ENCODE results near the gene CTIF. TPM values are rescaled to one million over a fixed set of nuclear protein-coding genes. Genes with fewer than 3 reads are reported as not detected.
A peak's percentile ranks its signal among the peaks of the same experiment; 100 is the strongest.

CTIF gene
- total RNA-seq, 2 donors from 2014 or later, result 30.6 to 61.2 TPM

GRCh38 chr18:48752478-48752877 is 213.6 kb downstream of the CTIF start:
- Histone ChIP-seq H3K4me1 (peaks cover 0 to 63% of the 10 kb centered on the region in 2 donors), H3K4me3 (no peak overlapping the region), H3K9me3 (no peaks in the 10 kb centered on the region), H3K36me3 (no peaks in the 10 kb centered on the region), H3K27ac (peak overlapping the region in 1 of 2 donors; percentile 75), H3K27me3 (no peaks in the 10 kb centered on the region)
- TF ChIP-seq CTCF (IDR thresholded peaks at IDR 0.05), result no peak
- DNase-seq (ENCODE audit: low spot score), result no peak

GRCh38 chr18:48752928-48753327 is 214.1 kb downstream of the CTIF start:
- TF ChIP-seq CTCF (IDR thresholded peaks at IDR 0.05), result no peak
- DNase-seq (ENCODE audit: low spot score), result no peak
- H3K36me3 ChIP-seq, result peaks cover 2% of the 10 kb centered on the region
- no peaks in the 10 kb centered on the region for H3K27me3 ChIP-seq
- H3K4me1 ChIP-seq, result peaks cover 0 to 63% of the 10 kb centered on the region in 2 donors
- no peaks in the 10 kb centered on the region for H3K9me3 ChIP-seq
- H3K27ac ChIP-seq, result no peak overlapping the region
- H3K4me3 ChIP-seq, result no peak overlapping the region

- Histone ChIP-seq H3K36me3 (peaks cover 10% of the 10 kb centered on the region), H3K4me3 (no peak overlapping the region), H3K27me3 (no peaks in the 10 kb centered on the region), H3K4me1 (peaks cover 0 to 63% of the 10 kb centered on the region in 2 donors), H3K27ac (no peak overlapping the region), H3K9me3 (no peaks in the 10 kb centered on the region)
- TF ChIP-seq CTCF (IDR thresholded peaks at IDR 0.05), result no peak
- no peak for DNase-seq (ENCODE audit: low spot score)
These were observed 214.9 kb downstream of the CTIF start for GRCh38 chr18:48753691-48754090.

- peaks cover 18% of the 10 kb centered on the region for H3K36me3 ChIP-seq
- no peaks in the 10 kb centered on the region for H3K27me3 ChIP-seq
- no peaks in the 10 kb centered on the region for H3K9me3 ChIP-seq
- H3K4me3 ChIP-seq, result no peak overlapping the region
- no peak overlapping the region for H3K27ac ChIP-seq
- no peak for DNase-seq (ENCODE audit: low spot score)
- peaks cover 0 to 58% of the 10 kb centered on the region in 2 donors for H3K4me1 ChIP-seq
- TF ChIP-seq CTCF (IDR thresholded peaks at IDR 0.05), result no peak
These were observed 215.7 kb downstream of the CTIF start for GRCh38 chr18:48754559-48754958.

- no peaks in the 10 kb centered on the region for H3K27me3 ChIP-seq
- peaks cover 0 to 53% of the 10 kb centered on the region in 2 donors for H3K4me1 ChIP-seq
- no peaks in the 10 kb centered on the region for H3K9me3 ChIP-seq
- no peak for TF ChIP-seq CTCF (IDR thresholded peaks at IDR 0.05)
- DNase-seq (ENCODE audit: low spot score), result no peak
- H3K4me3 ChIP-seq, result no peak overlapping the region
- no peak overlapping the region for H3K27ac ChIP-seq
- peaks cover 18% of the 10 kb centered on the region for H3K36me3 ChIP-seq
These were observed 216.2 kb downstream of the CTIF start for GRCh38 chr18:48754993-48755473.

Measured in right atrium auricular region (tissue), 2 donors.